Smooth muscle cell of the brain vasculature (primary cell): Measurements from ENCODE around the gene DR1.
"Not testable (repeated sequence)": the region's sequence is repeated elsewhere in the genome, so short reads cannot be mapped to it uniquely, and the experiment has no call there.

Experiments used
- DNase-seq: peaks from one replicate; pipeline ENCODE4 v3.0.0-alpha.2; 2012; ENCODE audit warnings: low read depth, low spot score

The DR1 gene

DNA sequence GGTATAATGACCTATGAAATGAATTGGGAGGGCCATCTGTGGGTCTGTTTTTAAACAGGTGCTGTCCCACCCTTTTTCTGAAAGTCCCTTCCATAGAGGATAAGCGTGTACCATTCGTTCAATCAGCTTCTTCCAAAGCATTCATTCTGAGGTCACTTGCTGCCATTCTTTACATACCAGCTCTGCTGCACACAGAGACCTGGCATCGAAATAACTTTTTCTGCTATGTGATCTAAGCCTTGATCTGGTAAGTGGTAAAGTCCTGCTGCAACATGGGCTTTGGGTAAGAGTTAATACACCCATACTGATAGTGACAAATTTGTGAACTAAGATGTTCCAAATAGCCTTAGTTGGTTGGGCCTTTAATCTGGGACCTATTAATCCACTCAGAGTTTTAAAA lies 38.9 kb downstream of the DR1 start:
- DNase-seq, result no peak

DNA sequence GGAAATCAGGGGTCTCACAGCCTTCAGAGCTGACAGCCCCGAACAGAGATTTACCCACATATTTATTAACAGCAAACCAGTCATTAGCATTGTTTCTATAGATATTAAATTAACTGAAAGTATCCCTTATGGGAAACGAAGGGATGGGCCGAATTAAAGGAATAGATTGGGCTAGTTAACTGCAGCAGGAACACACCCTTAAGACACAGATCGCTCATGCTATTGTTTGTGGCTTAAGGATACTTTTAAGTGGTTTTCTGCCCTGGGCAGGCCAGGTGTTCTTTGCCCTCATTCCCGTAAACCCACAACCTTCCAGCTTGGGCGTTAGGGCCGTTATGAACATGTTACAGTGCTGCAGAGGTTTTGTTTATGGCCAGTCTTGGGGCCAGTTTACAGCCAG lies 40.6 kb downstream of the DR1 start:
- not testable (repeated sequence) for DNase-seq

DNA sequence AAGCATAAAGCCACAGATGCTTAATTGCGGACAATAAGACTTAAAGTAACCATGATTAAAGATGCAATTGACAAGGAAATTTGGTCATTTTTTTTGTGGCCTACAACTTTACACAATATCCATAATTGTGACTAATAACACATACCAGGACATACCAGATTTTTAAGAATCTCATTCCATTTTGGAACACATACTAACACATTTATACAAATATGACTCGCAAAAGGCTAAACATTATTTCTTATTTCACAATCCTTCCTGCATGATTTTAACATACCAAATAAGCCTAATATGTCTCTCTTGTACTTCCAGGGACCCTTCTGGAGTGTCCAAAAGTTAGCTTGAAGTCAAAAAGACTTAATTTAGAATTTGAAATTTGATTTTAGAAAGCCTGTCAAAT lies 48.8 kb downstream of the DR1 start:
- no peak for DNase-seq

DNA sequence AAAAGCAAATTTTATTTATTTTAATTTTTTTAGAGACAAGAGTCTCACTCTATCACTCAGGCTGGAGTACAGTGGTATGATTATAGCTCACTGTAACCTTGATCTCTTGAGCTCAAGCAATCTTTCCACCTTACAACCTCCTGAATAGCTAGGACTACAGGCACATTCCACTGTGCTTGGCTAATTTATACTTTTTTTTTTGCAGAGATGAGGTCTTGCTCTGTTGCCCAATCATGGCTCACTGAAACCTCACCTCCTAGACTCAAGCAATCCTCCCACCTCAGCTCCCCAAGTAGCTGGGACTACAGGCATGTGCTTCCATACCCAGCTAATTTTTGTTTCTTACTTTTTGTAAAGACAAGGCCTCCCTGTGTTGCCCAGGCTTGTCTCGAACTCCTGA lies 49.5 kb downstream of the DR1 start:
- no peak for DNase-seq

DNA sequence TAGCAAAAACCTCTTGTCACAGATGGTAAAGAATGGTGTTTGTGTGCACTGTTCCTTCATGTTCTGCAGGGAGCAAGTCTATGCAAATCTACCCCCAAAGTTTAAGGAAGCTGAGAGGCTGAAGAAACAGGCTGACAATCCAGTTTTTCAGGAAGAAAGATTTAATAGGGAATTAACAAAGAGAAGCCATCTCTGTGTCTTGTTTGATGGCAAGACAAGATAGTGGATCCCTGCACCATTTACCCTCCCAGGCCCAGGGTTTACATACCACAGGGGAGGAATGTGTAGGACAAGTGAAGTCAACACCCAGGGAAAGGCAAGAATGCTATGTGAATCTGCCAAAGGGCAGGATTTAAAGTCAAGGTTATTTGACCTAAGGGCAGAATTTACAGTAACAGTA lies 54.1 kb downstream of the DR1 start:
- DNase-seq, result no peak

DNA sequence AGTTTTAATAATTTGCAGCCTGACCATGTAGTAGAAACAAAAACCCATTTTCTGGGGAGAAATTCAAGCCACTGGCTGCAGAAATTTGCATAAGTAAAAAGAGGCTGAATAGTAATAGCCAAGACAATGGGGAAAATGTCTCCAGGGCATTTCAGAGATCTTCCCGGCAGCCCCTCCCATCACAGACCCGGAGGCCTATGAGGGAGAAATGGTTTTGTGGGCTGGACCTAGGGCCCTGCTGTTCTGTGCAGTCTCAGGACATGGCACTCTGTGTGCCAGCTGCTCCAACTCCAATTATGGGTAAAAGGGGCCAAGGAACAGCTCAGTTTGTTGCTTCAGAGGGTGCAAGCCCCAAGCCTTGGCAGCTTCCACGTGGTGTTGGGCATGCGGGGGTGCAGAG lies 62.5 kb downstream of the DR1 start:
- no peak for DNase-seq

DNA sequence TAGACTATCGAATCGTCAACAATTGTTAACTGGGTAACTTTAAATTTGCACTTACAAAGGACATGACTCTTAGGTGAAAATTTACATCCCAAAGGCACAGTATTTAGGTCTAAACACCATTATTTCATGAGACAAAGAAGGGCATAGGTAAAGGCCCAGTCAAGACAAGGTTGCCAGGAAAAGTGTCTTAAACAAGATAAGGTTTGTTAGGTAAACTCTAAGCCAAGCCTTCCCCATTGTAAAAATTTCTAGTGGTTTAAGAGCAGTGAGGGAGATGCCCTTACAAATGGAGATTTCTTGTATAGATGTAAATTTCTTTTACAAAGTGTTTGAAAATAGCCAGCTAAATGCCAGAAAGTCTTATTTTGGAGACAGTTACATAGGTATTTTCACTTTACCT lies 65.3 kb downstream of the DR1 start:
- DNase-seq, result no peak

DNA sequence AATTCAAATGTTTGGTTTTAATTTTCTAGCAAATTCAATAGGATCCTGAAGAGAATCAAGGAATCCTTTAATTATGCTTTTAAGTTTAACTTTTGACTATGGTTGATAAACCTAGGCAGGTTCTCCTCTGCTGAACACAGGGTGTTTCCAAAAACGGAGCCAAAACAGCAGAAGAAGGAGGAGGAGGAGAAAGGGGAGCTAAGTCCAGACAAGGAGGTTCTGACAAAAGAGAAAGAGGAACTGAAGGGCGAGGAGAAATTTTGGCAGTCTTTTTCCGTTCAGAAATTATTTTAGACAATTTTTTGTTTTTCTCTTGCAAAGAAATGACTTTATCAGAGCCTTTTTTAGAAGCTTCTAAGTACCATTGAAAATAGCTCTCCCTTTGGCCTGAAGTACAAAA lies 69.0 kb downstream of the DR1 start:
- DNase-seq, result no peak

DNA sequence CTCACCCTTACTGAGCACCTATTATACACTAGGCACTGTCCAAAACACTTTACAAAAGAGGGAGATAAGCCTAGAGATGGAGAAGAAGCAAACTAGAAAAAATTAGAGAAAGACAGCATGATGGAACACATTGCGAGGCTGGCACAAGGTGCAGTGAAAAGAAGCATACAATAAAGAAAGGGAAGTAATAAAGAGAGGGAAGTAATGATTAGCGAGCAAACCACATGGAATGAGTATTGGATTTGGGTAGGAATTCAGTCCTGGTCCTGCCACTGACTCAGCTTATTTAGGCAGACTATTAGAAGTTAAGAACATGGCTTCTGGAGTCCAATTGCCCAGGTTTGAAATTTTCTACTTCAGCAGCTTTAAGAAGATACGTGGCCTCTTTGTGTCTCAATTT lies 69.6 kb downstream of the DR1 start:
- no peak for DNase-seq

DNA sequence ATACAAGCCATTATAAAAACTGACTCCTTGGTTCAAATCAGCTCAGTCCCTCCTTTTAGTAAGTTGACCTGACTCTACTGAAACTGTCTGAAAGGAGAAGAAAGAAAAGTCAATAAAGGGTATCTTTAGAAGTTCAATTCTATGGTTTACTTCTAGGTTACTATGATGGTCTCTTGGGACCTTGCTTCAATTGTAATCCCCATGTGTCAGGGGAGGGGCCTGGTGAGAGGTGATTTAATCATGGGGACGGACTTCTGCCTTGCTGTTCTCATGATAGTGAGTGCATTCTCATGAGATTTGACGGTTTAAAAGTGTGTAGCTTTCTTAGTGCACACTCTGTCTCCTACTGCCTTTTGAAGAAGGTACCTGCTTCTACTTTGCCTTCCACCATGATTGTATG lies 70.5 kb downstream of the DR1 start:
- no peak for DNase-seq
